Neural progenitor cell (in vitro differentiated cells): Measurements from ENCODE around the gene MBNL2. TPM values are rescaled to one million over a fixed set of nuclear protein-coding genes. Genes with fewer than 3 reads are reported as not detected.

Experiments used
- DNase-seq: peaks from one replicate; pipeline ENCODE4 v3.0.0-alpha.2; 2016; ENCODE audit warnings: low spot score
- H2AFZ ChIP-seq: fragments of 200-600 bp; sonication (generic); replicated peaks from 2 replicates; pipeline ENCODE4 v1.6.1; 2016; ENCODE audit warnings: antibody characterized with exemption
- H3F3A ChIP-seq: fragments of 200-600 bp; sonication (generic); 2 replicates; pipeline ENCODE4 v1.6.1; 2016; ENCODE audit warnings: antibody characterized with exemption, low read depth
- H3K27ac ChIP-seq: fragments of 200-600 bp; sonication (generic); 2 replicates; pipeline ENCODE4 v1.5.1; 2016; ENCODE audit warnings: mild to moderate bottlenecking
- H3K27me3 ChIP-seq: fragments of 200-600 bp; sonication (generic); 2 replicates; pipeline ENCODE4 v1.6.1; 2016; ENCODE audit warnings: mild to moderate bottlenecking, moderate library complexity
- H3K36me3 ChIP-seq: fragments of 200-600 bp; sonication (generic); 2 replicates; pipeline ENCODE4 v1.5.1; 2016
- H3K4me1 ChIP-seq: fragments of 200-600 bp; sonication (generic); 2 replicates; pipeline ENCODE4 v1.6.1; 2016; ENCODE audit warnings: mixed run types
- H3K4me2 ChIP-seq: fragments of 200-600 bp; sonication (generic); 2 replicates; pipeline ENCODE4 v1.6.1; 2016
- H3K4me3 ChIP-seq: fragments of 200-600 bp; sonication (generic); 2 replicates; pipeline ENCODE4 v1.5.1; 2016
- H3K79me2 ChIP-seq: fragments of 200-600 bp; sonication (generic); 2 replicates; pipeline ENCODE4 v1.6.1; 2016; ENCODE audit warnings: low read depth
- H3K9ac ChIP-seq: fragments of 200-600 bp; sonication (generic); 2 replicates; pipeline ENCODE4 v1.6.1; 2016
- H3K9me3 ChIP-seq: fragments of 200-600 bp; sonication (generic); 2 replicates; pipeline ENCODE4 v1.5.1; 2016; ENCODE audit warnings: low read depth
- H4K20me1 ChIP-seq: fragments of 200-600 bp; sonication (generic); 2 replicates; pipeline ENCODE4 v1.6.1; 2016; ENCODE audit warnings: low read depth
- H3K27ac Mint-ChIP-seq: 3 replicates; pipeline ENCODE4 v1.8.0; 2021; ENCODE audit warnings: mixed read lengths
- H3K27me3 Mint-ChIP-seq: 2 replicates; pipeline ENCODE4 v1.8.0; 2022; ENCODE audit warnings: low read depth, mild to moderate bottlenecking, inconsistent platforms, moderate library complexity, mixed read lengths; ENCODE audit not compliant: insufficient read depth
- H3K36me3 Mint-ChIP-seq: 3 replicates; pipeline ENCODE4 v1.8.0; 2021; ENCODE audit warnings: mixed read lengths
- H3K4me1 Mint-ChIP-seq: 3 replicates; pipeline ENCODE4 v1.8.0; 2021; ENCODE audit warnings: mixed read lengths
- H3K4me3 Mint-ChIP-seq: 3 replicates; pipeline ENCODE4 v1.8.0; 2021; ENCODE audit warnings: mild to moderate bottlenecking, moderate library complexity, mixed read lengths
- H3K9me3 Mint-ChIP-seq: 3 replicates; pipeline ENCODE4 v1.8.0; 2020; ENCODE audit warnings: mixed read lengths
- EZH2 ChIP-seq: fragments of 200-600 bp; sonication (generic); IDR thresholded peaks from 2 replicates; pipeline ENCODE4 v1.6.1; 2017; ENCODE audit warnings: antibody characterized with exemption, mild to moderate bottlenecking, moderate library complexity
- EZH2phosphoT487 ChIP-seq: fragments of 200-600 bp; sonication (generic); IDR thresholded peaks from 2 replicates; pipeline ENCODE4 v1.6.1; 2017; ENCODE audit warnings: antibody characterized with exemption
- total RNA-seq: library from RNA; depleted of rRNA; stranded (reverse); fragments of >200 nt; gene quantifications from 2 replicates; pipeline ENCODE4 v1.2.3, GENCODE V29; 2015; ENCODE audit warnings: low replicate concordance
- TF ChIP-seq, protein P1 (sequence below): fragments of 200-600 bp; sonication (generic); IDR thresholded peaks from 2 replicates; pipeline ENCODE4 v1.5.1; 2017; ENCODE audit warnings: antibody characterized with exemption, mild to moderate bottlenecking

Gene MBNL2
- total RNA-seq, 1 donor from 2014 or later: 19.6 TPM

DNA sequence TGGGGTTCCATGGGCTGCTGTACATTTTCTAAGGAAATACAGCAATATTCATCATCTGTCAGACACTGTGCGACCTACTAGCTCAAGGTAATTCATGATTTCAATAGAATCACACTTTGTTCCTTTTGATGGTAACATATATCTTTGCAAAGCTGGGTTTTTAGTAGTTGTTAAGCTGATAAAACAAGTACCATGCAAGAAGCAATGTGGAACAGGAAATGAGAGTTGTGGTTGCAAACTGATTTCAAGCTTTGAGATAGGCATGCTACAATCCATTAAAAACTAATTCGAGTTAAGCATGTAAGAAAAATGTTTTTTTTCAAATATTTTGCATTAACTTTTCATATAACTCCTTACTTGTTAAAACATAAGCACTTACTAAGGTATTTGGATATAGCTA, 6.8 kb upstream of the MBNL2 start:
- Mint-ChIP-seq H3K27ac (no peak overlapping the region), H3K4me1 (peaks cover 7% of the 10 kb centered on the region), H3K36me3 (no peaks in the 10 kb centered on the region), H3K9me3 (no peaks in the 10 kb centered on the region), H3K4me3 (no peak overlapping the region), H3K27me3 (peaks cover 9% of the 10 kb centered on the region)
- Histone ChIP-seq H3K27me3 (no peaks in the 10 kb centered on the region), H3F3A (no peaks in the 10 kb centered on the region), H3K4me1 (no peaks in the 10 kb centered on the region), H4K20me1 (no peaks in the 10 kb centered on the region), H3K9me3 (no peaks in the 10 kb centered on the region), H3K27ac (no peak overlapping the region), H2AFZ (no peak overlapping the region), H3K4me3 (no peak overlapping the region), H3K36me3 (no peaks in the 10 kb centered on the region), H3K79me2 (no peaks in the 10 kb centered on the region), H3K9ac (no peak overlapping the region), H3K4me2 (no peak overlapping the region)
- TF ChIP-seq EZH2phosphoT487 (no peak), EZH2 (no peak)
- TF ChIP-seq, protein P1, sequence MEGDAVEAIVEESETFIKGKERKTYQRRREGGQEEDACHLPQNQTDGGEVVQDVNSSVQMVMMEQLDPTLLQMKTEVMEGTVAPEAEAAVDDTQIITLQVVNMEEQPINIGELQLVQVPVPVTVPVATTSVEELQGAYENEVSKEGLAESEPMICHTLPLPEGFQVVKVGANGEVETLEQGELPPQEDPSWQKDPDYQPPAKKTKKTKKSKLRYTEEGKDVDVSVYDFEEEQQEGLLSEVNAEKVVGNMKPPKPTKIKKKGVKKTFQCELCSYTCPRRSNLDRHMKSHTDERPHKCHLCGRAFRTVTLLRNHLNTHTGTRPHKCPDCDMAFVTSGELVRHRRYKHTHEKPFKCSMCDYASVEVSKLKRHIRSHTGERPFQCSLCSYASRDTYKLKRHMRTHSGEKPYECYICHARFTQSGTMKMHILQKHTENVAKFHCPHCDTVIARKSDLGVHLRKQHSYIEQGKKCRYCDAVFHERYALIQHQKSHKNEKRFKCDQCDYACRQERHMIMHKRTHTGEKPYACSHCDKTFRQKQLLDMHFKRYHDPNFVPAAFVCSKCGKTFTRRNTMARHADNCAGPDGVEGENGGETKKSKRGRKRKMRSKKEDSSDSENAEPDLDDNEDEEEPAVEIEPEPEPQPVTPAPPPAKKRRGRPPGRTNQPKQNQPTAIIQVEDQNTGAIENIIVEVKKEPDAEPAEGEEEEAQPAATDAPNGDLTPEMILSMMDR: no peak
- no peak for DNase-seq

DNA sequence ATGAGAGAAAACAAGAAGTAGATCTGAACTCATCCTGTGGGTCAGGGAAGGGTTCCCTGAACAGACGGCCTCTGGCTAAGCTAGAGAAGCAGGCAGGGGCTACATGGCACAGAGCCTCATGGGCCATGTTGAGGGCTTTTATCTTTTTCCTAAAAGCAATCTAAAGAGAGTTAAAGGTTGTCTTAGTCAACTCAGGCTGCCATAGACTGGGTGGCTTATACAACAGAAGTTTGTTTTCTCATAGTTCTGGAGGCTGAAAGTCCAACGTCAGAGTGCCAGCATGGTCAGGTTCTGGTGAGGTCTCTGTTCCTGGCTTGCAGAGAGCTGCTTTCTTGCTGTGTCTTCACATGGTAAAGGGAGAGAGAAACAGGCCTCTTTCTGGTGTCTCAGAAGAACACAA, 2.9 kb upstream of the MBNL2 start:
- no peak overlapping the region for H2AFZ ChIP-seq
- H3K4me2 ChIP-seq: no peak overlapping the region
- H3K4me3 ChIP-seq: no peak overlapping the region
- H3K4me1 ChIP-seq: peaks cover 16% of the 10 kb centered on the region
- H4K20me1 ChIP-seq: peaks cover 9% of the 10 kb centered on the region
- H3K9ac ChIP-seq: no peak overlapping the region
- Mint-ChIP-seq H3K27ac (no peak overlapping the region), H3K4me3 (no peak overlapping the region), H3K27me3 (peaks cover 5% of the 10 kb centered on the region), H3K36me3 (no peaks in the 10 kb centered on the region), H3K9me3 (no peaks in the 10 kb centered on the region), H3K4me1 (peaks cover 16% of the 10 kb centered on the region)
- DNase-seq: no peak
- peaks cover 9% of the 10 kb centered on the region for H3K79me2 ChIP-seq
- H3K9me3 ChIP-seq: no peaks in the 10 kb centered on the region
- no peaks in the 10 kb centered on the region for H3F3A ChIP-seq
- no peak overlapping the region for H3K27ac ChIP-seq
- H3K27me3 ChIP-seq: peaks cover 8% of the 10 kb centered on the region
- TF ChIP-seq, protein P1: no peak
- no peaks in the 10 kb centered on the region for H3K36me3 ChIP-seq

DNA sequence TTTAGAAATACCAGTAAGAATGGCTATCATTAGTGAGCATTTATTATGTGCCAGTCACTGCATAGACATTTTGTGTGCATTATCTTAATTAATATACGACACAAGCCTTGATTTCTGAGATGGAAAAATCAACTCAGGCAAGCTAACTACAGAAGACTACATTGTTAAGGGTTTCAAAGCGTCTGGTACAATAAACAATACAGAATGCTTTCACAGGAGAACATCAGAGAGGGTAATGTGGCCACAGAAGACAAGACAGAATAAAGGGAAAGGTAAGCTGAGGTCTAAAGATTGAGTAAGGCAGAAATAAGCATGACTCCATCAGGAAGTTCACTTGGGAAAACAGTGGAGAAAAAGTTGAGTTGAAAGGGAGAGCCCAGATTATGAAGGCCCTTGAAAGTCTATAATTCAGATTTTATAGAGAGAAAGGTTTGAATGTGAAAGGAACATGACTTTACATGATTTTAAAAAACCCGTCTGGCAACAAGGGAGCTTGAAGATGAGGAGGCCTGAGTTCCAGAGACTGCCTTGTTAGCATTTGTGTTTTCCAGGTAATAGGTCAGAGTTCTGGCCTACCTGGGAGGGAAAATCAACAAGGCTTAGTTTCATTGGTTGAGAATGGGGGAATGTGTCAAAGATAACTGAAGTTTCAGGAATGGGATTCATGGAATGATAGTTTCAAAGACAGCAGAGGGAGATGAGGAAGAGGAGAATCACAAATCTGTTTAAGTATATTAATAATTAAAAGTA, 1.8 kb upstream of the MBNL2 start:
- no peaks in the 10 kb centered on the region for H3K36me3 Mint-ChIP-seq
- H3K9me3 Mint-ChIP-seq: no peaks in the 10 kb centered on the region
- H3K4me3 Mint-ChIP-seq: no peak overlapping the region
- Histone ChIP-seq H2AFZ (no peak overlapping the region), H3K4me2 (no peak overlapping the region), H3K9me3 (no peaks in the 10 kb centered on the region), H4K20me1 (peaks cover 20% of the 10 kb centered on the region), H3K9ac (no peak overlapping the region), H3F3A (no peaks in the 10 kb centered on the region), H3K27ac (no peak overlapping the region), H3K79me2 (peaks cover 9% of the 10 kb centered on the region), H3K27me3 (peaks cover 19% of the 10 kb centered on the region), H3K4me3 (no peak overlapping the region), H3K4me1 (peaks cover 20% of the 10 kb centered on the region), H3K36me3 (no peaks in the 10 kb centered on the region)
- peaks cover 26% of the 10 kb centered on the region for H3K4me1 Mint-ChIP-seq
- DNase-seq: no peak
- TF ChIP-seq EZH2: no peak
- TF ChIP-seq EZH2phosphoT487: no peak
- TF ChIP-seq, protein P1: no peak
- H3K27ac Mint-ChIP-seq: no peak overlapping the region
- peaks cover 5% of the 10 kb centered on the region for H3K27me3 Mint-ChIP-seq
